CD4-positive, alpha-beta T cell treated with Interleukin-6 for 4 hours (primary cell): ENCODE results near the gene MARCHF9.

Source experiments
- DNase-seq: peaks from one replicate; pipeline ENCODE4 v3.0.0-alpha.2; 2020; ENCODE audit warnings: mixed read lengths

The MARCHF9 gene

DNA sequence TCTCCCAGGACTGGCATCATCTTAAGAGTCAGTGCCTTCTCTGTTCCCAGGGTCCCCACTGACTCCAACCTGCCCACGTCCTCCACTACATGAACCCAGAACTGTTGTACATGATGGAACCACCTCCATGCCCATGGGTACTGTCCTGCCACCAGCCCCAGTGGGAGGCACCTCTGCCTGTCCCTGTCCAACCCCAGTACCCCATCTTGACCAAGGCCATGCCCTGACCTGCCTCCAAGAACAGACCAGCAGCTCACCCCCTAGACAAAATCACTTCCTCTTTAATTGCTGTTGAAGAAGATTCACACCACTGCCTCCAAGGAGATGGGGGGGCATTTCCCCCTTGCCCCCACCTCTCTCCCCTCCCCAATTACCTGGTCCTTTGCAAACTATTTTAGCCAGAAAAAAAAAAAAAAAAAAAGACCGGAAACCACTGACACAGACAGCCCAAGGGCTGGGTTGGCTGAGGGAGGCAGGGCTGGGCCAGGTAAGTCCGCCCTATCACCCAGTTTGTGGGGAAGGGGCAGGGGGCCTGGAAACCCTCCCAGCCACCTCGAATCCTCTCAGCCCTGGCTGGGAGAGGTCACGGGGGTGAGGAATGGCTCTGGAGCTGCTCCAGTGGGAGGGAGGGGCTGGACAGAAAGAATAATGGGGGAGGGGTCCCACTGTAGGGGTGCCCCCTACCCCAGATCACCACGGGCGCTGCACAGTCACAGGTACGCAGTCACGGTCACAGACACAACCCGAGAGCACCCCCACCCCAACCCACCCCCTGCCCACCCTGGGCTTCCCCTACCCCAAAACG is 29.8 kb upstream of the MARCHF9 start:
- DNase-seq, result no peak

DNA sequence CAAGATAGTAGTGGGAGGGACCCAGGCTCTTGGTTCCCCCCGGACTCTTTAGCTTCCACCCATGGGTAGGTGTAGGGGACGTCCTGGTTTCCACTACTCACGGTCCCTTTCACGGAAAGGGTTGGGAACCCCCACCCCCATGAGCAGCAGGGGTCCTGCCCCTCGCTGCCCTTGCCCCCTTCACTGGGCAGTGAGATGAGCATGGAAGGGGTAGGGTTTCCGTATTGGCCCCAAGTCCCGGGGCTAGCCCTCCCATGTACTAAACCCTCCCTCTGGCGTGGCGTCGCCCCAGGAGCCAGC is 29.1 kb upstream of the MARCHF9 start:
- DNase-seq, result no peak

DNA sequence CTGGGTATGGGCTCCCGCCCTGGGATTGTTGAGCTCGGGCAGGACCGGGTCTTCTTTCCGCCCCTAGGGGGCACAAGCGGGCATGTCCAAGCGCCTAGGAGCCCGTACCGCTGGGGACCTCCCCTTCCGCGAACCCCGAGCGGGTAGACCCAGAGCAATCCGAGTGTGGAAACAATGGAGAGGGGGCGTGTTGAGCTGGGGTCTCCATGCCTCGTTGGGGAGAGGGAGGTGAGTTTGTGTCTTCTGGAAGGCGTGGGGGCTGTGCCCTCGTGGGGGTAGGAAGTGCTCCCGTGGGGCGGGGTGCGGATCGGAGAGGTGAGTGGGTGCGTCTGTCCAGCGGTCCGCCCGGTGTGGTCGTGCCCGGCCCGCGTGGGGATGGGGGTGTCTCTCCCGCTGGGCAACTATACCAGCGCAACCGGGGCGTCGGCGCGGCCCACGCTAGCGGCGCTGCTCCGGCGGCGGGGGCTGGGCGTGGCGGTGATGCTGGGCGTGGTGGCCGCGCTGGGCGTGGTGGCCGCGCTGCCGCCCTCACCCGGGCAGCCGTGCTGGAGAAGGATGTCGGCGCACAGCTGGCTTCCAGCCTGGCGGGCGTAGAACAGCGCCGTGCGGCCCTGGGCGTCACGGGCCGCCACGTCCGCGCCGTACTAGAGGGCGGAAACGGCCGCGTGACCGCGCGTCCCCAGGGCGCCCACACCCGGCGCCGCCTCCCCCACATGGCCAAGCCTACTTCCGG is 28.6 kb upstream of the MARCHF9 start:
- peak; percentile 42 for DNase-seq

DNA sequence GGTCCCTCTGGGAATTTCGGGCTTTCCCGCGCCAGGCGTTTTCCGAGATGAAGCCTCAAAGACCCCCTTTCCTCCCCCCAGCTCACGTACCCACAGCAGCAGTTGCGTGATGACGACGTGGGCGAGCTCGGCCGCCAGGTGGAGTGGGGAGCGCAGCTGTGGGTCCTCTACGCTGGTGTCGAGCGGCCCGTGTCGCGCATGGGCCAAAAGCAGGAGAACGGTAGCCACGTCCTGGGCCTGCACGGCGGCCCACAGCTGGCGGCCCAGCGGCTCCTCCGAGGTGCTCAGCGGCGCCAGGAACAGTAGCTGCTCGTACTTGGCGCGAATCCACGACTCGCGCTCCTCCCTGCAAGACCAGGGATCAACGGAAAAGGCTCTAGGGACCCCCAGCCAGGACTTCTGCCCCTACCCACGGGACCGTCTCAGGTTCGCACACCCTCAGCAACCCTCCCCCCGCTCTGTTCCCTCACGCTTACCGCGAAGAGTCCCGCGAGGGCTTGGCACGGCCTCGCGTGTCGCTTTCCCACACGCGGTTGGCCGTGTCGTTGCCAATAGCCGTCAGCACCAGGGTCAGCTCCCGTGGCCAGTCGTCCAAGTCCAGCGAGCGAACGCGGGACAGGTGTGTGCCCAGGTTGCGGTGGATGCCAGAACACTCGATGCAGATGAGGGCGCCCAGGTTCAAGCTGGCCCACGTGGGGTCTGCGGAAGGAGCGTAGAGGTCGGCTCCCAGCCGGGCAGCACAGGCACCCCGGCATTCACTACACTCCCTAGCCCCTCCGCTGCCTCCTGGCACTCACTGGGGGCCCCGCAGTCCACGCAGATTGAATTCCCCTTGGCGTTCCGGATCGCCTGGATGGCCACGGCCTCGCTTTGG is 27.8 kb upstream of the MARCHF9 start:
- no peak for DNase-seq

DNA sequence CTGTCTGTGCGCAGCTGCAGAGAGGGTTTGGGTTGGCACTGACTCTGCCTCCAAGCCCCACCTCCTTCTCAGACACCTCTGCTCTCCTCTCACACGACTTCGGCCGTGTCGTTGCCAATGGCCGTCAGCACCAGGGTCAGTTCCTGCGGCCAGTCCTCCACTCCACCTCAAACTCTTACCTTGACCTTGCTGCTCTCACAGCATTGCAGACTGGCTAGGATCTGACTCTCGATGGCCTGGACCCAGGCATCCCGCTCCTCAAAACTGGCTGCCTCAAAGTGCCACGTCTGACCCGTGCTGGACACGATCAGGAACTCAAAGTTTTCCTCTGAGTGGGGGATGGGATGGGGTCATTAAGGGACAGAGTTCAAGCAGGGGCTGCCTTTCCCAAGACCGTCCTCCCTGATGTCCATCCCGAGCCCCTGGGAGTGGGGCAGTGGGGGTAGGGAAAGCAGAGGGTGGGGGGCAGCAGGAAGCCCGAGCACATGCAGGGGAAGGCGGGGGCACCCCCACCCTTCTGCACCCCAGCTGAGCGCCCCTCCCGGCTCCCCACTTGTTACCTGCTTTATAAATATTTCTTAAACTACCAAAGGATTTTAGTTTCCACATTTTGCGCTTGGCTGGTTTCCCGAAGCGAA is 27.0 kb upstream of the MARCHF9 start:
- DNase-seq, result no peak

DNA sequence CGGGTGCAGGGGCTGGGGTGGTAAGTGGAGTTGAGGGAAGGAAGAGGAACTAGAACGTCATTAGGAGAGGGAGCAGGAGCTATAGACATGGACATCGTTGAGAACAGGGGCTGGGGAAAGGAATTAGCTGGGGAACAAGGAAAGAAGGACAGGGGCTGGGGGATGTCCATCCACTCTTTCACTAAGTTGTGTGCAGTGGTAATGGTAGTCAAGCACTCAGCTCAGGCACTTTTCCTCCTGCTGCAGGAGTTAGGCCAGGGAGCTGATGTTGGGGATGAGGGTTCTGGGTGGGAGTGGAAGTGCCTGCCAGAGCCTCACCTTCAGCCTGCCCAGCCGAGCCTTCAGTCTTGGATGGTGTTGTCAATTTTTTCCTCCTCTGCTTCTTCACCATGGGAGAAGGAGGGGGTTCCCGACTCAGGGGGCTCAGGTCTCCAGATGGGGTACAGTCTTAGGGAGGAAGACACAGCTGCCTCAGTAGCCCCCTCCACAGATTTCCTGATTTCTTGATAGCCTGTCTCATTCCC is 25.5 kb upstream of the MARCHF9 start:
- DNase-seq, result no peak

DNA sequence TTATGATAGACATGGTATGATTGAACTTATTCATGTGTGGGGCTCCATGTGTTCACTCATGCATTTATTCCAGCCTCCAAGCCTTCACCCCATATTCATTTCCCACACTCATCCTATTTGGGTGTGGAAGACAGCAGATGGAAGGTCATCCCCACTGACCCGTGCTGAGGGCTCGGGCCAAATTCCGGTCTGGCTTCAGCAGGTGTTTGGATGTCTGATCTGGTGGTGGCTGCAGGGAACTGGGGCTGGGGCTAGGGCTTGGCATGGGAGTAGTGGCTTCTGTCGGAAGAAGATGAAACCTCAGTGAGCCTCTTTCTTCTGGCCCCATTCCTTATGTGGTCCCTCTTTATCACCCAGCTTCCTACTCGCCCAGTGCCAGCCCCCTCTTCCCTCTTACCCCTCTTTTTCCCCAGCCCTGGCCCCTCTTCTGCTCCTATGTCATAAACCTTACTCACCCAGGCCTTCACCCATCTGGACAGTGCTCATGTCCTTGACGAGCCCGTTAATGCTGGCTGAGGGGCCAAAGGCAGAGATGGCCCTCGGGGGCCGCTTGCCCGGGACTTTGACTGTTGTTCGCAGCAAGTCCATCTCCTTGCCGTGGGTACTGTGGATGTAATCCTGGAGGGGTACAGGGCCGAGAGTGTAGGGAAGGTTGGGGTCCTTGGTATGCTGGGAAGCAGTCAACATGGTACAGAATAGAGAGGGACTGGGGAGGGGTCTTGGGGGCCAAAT is 24.4 kb upstream of the MARCHF9 start:
- DNase-seq, result no peak

DNA sequence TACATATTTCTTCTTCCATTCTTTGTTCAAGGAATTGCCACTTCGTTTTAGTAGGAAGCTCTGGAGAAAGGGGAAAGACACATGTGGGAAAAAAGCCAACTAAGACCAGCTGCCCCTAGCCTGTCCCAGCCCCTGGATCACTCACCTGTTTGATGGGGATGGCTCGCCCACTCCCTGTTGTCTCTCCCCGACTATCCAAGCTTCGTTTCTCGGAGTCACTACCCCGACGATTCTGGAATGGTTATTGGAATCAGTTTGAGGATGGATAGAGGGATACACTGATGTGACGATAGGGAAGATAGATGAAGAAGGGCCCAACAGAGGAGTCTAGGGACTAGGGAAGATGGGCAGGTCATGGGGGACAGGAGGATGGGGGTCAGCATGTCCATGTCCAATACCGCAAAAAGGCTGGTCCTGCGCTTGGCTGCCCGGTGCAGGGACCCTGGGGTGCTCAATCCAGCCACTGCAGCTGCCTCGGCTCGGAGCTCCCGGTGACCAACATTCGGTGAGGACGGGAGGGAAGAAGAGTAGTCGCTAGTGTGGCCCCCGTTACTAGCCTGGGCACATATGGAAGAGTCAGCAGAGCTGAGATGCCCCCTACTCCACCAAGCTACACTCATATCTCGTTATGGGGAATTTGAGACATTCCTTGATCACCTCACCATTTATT is 23.4 kb upstream of the MARCHF9 start:
- DNase-seq, result no peak

DNA sequence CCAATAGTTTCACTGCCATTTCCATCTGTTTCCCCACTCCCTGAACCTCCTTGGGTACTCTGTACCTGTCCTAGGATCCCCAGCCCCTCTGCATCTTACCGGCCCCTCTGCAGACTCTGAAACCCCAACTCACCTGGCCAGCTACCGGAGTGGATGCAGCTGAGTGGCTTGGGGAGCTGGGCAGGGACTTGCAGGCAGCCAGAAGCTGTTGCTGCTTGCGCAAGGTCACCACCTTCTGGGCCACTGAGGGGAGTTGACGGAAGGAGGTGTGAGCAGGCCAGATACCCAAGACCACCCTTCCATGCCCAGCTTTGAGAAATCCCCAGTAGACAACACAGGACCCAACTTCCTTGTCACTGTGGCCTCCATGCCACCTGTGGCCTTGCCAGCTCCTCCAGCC is 22.6 kb upstream of the MARCHF9 start:
- no peak for DNase-seq

DNA sequence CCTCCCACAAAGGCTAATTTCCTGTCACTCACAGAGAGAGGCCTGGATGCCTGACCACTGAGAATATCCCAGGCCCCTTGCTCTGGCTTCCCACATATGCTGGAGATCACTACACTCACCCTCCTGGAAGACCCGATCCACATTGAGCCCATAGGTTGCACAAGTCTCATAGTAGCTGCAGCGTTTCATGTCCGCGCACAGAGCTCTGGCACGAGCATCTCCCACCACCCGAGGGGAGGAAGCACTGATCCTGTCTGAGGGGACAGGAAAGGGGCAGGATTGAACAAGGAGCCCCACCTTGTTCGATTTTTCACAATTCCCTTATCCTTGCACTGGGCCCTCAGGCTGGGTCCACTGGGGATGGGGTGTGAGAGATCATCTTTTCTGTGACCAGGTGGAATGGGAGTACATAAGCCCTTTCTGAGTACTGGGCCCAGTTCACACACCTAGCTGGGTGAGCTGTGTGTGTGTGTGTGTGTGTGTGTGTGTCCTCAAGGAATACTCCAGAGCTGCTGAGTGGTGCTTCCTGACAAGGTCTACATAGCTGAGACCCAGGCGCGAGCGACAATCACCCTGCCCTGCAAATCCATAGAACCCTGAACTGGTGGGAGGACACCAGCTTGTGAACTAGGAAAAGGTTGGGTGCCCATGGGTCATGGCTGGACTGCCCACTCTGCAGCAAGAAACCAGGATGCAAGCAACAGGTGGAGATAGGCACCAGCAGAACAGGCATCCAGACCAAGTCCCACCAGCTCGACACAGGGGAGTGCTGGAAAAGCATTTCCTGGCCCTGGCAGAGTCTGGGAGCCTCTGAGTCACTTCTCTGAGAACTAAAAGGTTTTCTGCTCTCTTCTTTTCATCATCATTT is 21.9 kb upstream of the MARCHF9 start:
- DNase-seq, result no peak

DNA sequence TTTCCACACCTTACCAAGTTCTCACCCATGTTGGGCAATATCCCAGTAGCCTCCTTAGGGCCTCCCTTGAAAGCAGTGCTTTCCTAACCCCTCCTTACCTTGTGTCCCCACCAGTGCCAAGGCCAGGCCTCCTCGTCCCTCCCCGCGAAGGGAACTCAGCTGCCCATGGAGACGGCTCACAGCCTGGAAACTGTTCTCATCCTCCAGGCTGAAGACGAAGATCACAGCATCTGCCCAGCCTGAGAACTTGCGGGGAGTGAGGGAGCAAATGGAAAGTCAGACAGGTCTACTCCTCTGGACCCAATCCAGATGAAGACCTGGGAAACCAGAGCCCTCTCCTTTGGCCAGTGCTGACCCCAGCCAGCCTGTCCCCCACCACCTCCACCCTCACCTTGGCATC is 21.0 kb upstream of the MARCHF9 start:
- DNase-seq, result no peak

DNA sequence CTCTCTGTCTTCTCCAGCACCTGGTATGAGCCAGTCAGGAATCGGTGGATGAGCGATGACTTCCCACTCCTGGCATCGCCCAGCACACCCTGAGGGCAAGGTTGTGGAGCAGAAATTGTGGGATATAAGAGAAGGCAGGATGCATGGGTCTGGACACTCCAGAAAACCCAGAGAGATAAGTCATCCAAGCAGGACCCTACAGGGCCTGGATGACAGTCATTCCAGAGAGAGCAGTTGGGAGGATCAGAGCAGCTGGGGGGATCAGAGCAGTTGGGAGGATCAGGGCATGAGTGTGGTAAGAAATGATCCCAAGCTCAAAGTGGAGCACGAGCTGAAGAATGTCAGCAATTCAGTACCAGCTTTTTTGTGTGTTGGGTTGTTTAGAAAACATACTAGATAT is 20.3 kb upstream of the MARCHF9 start:
- DNase-seq, result no peak

DNA sequence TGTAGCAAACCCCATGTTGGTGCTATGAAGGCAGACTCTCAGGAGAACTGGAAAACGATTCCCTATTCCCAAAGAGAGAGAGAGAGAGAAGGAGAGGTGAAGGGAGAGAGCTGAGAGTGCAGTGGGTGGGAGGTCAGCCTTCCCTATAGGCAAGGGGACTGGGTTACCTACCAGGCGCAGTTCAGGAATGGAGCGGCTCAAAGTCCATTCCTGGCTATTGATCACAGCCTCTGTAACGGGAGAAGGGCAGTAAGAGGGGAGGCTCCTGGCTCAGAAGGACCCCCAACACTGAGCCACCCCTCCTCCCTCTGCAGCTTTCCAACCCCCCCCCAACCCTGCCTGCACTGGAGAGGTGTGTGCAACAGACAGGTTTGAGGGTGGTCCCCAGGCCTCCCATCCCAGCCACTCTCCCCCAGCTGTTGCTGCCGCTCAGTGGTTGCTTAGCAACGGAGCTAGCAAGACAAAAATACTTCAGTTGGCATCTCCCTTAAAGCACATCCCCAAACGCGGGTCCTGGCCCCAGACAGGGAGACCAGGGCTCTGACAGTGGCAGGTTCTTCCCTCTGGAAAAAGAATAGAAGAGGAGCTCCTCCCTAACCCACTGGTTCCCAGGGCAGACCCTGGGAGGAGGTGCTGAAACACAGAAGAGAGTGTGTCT is 19.6 kb upstream of the MARCHF9 start:
- DNase-seq, result no peak

DNA sequence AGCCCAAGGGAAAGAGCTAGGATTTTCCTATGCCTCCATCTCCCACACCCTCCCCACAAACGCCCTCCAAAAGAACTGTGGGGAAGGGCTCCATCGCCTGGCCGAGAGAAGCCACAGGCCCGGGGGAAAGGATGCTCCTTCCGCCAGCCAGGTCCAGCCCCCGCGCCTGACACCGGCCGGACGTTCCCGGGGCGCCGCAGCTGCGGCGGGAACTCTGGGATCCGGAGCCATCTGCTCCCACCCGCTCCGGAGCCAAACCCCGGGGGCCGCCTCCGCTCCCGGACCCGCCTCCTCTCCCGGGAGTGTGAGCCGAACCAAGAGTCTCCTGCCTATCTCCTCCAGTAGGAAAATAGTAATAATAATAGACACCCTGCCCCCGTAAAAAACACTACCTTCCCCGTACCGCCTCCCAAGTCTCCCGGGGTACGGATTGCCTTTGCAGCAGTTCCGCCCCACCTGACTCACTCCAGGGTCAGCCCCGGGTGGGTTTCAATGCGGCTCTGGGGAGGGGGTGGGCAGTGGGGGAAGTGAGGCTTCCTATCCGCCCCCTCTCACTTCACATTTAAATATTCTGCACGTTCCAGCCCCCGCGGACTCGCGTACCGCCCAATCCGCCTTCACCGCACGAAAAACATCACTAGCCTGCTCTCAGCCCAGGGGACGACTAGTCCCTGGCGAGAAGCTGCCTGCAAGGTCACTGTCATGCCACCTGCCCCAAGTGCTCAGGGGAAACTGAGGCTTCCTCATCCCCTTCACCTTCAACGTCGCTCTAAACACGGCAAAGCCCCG is 18.8 kb upstream of the MARCHF9 start:
- no peak for DNase-seq

DNA sequence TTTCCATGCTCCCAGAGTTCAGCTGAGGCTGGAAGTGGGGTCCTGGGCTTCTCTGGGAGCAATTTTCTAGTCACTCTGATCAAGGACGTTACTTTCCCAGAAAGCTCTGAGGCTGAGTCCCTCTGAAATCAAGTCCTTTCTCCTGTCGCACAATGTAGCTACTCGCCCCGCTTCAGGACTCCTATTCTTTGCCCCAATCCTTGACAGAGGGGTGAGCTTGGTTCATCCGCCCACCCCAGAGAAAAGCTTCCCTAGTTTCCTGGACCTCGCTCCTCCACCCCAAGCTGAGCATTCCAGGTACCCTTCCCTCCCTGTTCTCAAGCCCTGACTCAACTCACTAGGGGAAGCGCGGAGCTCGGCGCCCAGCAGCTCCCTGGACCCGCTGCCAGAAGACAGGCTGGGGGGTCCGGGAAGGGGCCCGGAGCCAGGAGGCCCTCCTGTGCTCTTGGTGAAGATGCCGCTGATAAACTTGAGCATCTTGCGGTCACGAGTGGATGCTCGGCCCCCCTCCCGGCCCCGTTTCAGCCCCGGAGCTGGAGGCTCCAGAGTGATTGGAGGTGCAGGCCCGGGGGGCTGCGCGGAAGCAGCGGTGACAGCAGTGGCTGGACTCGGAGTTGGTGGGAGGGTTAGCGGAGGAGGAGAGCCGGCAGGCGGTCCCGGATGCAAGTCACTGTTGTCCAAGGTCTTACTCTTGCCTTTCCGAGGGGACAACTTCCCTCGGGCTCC is 18.0 kb upstream of the MARCHF9 start:
- DNase-seq, result no peak

DNA sequence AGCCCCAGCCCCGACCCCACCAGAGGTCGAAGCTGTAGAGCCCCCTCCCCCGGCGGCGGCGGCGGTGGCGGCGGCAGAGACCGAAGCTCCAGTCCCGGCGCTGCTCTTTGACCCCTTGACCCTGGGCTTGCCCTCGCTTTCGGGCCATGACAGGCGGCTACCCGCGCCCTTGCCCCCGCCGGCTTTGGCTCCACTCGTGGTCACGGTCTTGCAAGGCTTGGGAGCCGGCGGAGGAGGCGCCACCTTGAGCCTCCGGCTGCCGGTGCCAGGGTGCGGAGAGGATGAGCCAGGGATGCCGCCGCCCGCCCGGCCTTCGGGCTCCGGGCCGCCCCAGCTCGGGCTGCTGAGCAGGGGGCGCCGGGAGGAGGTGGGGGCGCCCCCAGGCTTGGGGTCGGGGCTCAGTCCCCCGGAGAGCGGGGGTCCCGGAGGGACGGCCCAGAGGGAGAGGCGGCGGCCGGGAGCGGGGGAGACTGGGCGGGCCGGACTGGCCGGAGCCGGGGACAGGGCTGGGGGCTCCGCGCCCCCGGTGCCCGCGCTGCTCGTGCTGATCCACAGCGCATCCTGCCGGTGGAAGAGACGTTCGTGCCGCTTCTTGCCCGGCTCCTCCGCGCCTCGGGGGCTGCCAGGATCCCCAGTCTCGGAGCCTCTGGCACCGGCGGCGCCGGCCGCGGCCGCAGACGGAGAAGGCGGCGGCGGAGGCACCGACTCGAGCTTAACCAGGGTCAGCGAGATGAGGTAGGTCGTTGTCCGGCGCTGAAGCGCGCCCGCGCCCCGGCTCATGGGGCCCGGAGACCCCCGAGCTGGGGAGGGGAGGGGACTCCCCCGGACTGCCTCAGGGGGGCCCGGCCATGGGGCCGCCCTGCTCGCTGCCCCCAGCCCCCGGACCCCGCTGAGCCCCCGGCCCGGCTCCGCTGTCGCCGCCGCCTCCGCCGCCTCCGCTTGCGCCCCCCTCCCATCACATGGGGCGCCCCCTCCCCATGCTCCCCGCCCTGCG is 17.1 kb upstream of the MARCHF9 start:
- no peak for DNase-seq

DNA sequence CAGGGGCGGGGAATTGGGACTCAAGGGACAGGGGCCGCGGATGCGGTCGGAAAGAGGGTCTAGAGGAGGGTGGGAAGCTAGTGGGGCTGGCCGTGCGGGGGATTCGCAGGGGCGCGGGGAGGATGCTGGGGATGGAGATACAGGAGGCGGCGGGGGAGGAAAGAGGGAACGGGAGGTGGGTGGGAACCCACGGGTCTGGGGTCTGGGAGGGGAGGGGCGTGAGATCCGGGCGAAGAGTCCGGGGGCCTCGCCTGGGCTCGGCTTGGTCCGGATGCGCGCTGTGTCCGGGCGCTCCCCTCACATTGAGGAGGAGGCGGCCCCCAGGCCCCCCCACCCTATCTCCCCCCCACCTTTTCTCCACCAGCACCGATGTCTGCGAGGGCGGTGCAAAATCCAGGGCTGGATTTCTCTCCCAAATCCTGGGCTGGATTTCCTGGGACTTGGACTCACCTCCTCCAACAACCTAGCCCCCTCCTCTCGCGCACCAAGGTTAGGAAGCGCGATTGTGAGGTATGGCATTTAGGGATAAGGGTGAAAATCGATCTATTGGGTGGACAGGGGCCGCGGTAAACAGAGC is 16.2 kb upstream of the MARCHF9 start, which contains the start of gene AGAP2:
Gene AGAP2 (minus strand): TSS at position 82 of the 577 bp plus-strand sequence. CDS start 496 bp downstream, outside the sequence.
- DNase-seq, result no peak
